Measurements from ENCODE around the gene TYW3.
"Not testable (repeated sequence)": the region's sequence is repeated elsewhere in the genome, so short reads cannot be mapped to it uniquely, and the experiment has no call there.

TYW3 gene

GRCh38 chr1:74732071-74732946 is 643 bp upstream of the TYW3 start:
- DNase-seq = not testable (repeated sequence)

GRCh38 chr1:74733604-74734484 is 892 bp downstream of the TYW3 start:
- DNase-seq = no peak

GRCh38 chr1:74737333-74737732 is 4.4 kb downstream of the TYW3 start:
- DNase-seq = no peak

GRCh38 chr1:74740307-74740980 is 7.5 kb downstream of the TYW3 start:
- not testable (repeated sequence) for DNase-seq

GRCh38 chr1:74745247-74745646 is 12.3 kb downstream of the TYW3 start:
- DNase-seq = not testable (repeated sequence)

- DNase-seq = no peak
Measured at GRCh38 chr1:74748960-74749359, 16.0 kb downstream of the TYW3 start.

- DNase-seq = no peak
Measured at GRCh38 chr1:74753104-74753503, 20.2 kb downstream of the TYW3 start.

- DNase-seq = no peak
Measured at GRCh38 chr1:74755475-74755874, 22.5 kb downstream of the TYW3 start.

GRCh38 chr1:74756650-74757049 is 23.7 kb downstream of the TYW3 start:
- not testable (repeated sequence) for DNase-seq

GRCh38 chr1:74763807-74764206 is 30.9 kb downstream of the TYW3 start:
- DNase-seq = no peak

- no peak for DNase-seq
Measured at GRCh38 chr1:74766579-74766978, 33.6 kb downstream of the TYW3 start.

GRCh38 chr1:74767490-74767889 is 34.5 kb downstream of the TYW3 start:
- no peak for DNase-seq

- DNase-seq = no peak
Measured at GRCh38 chr1:74771913-74772515, 39.1 kb downstream of the TYW3 start.

GRCh38 chr1:74772945-74773344 is 40.0 kb downstream of the TYW3 start:
- DNase-seq = no peak

- DNase-seq = no peak
Measured at GRCh38 chr1:74773582-74773981, 40.6 kb downstream of the TYW3 start.

GRCh38 chr1:74775735-74776134 is 42.8 kb downstream of the TYW3 start:
- no peak for DNase-seq

GRCh38 chr1:74777525-74777924 is 44.6 kb downstream of the TYW3 start:
- DNase-seq = no peak

GRCh38 chr1:74779750-74780149 is 46.8 kb downstream of the TYW3 start:
- DNase-seq = no peak

GRCh38 chr1:74780594-74780993 is 47.6 kb downstream of the TYW3 start:
- DNase-seq = no peak

GRCh38 chr1:74785944-74786343 is 53.0 kb downstream of the TYW3 start:
- no peak for DNase-seq

GRCh38 chr1:74790453-74790852 is 57.5 kb downstream of the TYW3 start:
- DNase-seq = no peak

GRCh38 chr1:74791491-74791890 is 58.5 kb downstream of the TYW3 start:
- DNase-seq = no peak
